DND-41 (cell line): ENCODE data around the gene STRADB.

Experiments
- ATAC-seq: fragments of 200-7000 bp; cut with Tn5 transposase; 3 replicates; pipeline ENCODE4 v1.9.1; 2021; ENCODE audit warnings: low read depth; ENCODE audit not compliant: insufficient read depth
- DNase-seq: peaks from one replicate; pipeline ENCODE4 v3.0.0-alpha.2; 2020
- H2AFZ ChIP-seq: 2 replicates; pipeline ENCODE4 v1.6.0; 2012; ENCODE audit warnings: low read depth, low read length
- H3K27ac ChIP-seq: 2 replicates; pipeline ENCODE4 v1.5.1; 2012; ENCODE audit warnings: low read length, inconsistent platforms
- H3K27me3 ChIP-seq: fragments of 200-600 bp; sonication (generic); 2 replicates; pipeline ENCODE4 v1.6.0; 2012; ENCODE audit warnings: low read length, mild to moderate bottlenecking, inconsistent platforms; ENCODE audit not compliant: insufficient read depth, poor library complexity
- H3K36me3 ChIP-seq: 2 replicates; pipeline ENCODE4 v1.5.1; 2012; ENCODE audit warnings: low read length, inconsistent platforms; ENCODE audit not compliant: insufficient read depth
- H3K4me1 ChIP-seq: 2 replicates; pipeline ENCODE4 v1.5.1; 2012; ENCODE audit warnings: mild to moderate bottlenecking, low read length; ENCODE audit not compliant: insufficient read depth
- H3K4me2 ChIP-seq: 2 replicates; pipeline ENCODE4 v1.6.0; 2012; ENCODE audit warnings: mild to moderate bottlenecking, moderate library complexity, low read length, inconsistent platforms; ENCODE audit not compliant: insufficient read depth
- H3K4me3 ChIP-seq, 2 experiments: fragments of 200-600 bp in 1 of 2; shearing (Covaris generic) in 1 of 2; 2 replicates each; pipeline ENCODE4 v1.5.1; 2012 to 2016; ENCODE audit warnings: inconsistent platforms in 2 of 2, low read length in 2 of 2, mild to moderate bottlenecking in 2 of 2, low read depth in 1 of 2, moderate library complexity in 1 of 2
- H3K79me2 ChIP-seq: 2 replicates; pipeline ENCODE4 v1.6.0; 2012; ENCODE audit warnings: low read length, inconsistent platforms; ENCODE audit not compliant: insufficient read depth
- H3K9ac ChIP-seq: 2 replicates; pipeline ENCODE4 v1.6.0; 2012; ENCODE audit warnings: low read depth, mild to moderate bottlenecking, inconsistent platforms, low read length, moderate library complexity
- H3K9me3 ChIP-seq: 2 replicates; pipeline ENCODE4 v1.5.1; 2012; ENCODE audit warnings: low read length, moderate library complexity, mild to moderate bottlenecking, inconsistent platforms; ENCODE audit not compliant: insufficient read depth, severe bottlenecking
- H4K20me1 ChIP-seq: 2 replicates; pipeline ENCODE4 v1.6.0; 2012; ENCODE audit warnings: low read length; ENCODE audit not compliant: insufficient read depth
- CTCF ChIP-seq: IDR thresholded peaks from 2 replicates; pipeline ENCODE4 v1.5.1; 2012; ENCODE audit warnings: borderline replicate concordance, low read length, moderate library complexity, mild to moderate bottlenecking; ENCODE audit not compliant: poor library complexity, severe bottlenecking; ENCODE audit errors: extremely low read depth
- EZH2 ChIP-seq: IDR thresholded peaks from 3 replicates; pipeline ENCODE4 v1.6.1; 2012; ENCODE audit warnings: borderline replicate concordance, low read depth, mild to moderate bottlenecking, moderate library complexity, low read length, inconsistent platforms; ENCODE audit not compliant: severe bottlenecking

The STRADB gene

GRCh38 chr2:201484805-201485204, 33.3 kb downstream of the STRADB start:
- no peak for TF ChIP-seq EZH2
- TF ChIP-seq CTCF, result no peak
- Histone ChIP-seq H3K27ac (no peak overlapping the region), H2AFZ (no peak overlapping the region), H3K4me2 (no peak overlapping the region), H3K9ac (no peak overlapping the region), H3K27me3 (peaks cover 4% of the 10 kb centered on the region), H3K79me2 (no peaks in the 10 kb centered on the region), H4K20me1 (no peaks in the 10 kb centered on the region), H3K9me3 (no peaks in the 10 kb centered on the region), H3K4me3 (no peak overlapping the region), H3K4me1 (no peaks in the 10 kb centered on the region), H3K36me3 (0 out of 2 replicates have a peak, but pooled peaks cover 3% of the 10 kb centered on the region)
- no peak for ATAC-seq
- DNase-seq, result no peak

- Histone ChIP-seq H3K4me1 (no peaks in the 10 kb centered on the region), H3K36me3 (no peaks in the 10 kb centered on the region), H3K9ac (no peak overlapping the region), H4K20me1 (no peaks in the 10 kb centered on the region), H3K4me3 (no peak overlapping the region), H3K4me2 (no peak overlapping the region), H3K27me3 (peaks cover 16% of the 10 kb centered on the region), H3K9me3 (no peaks in the 10 kb centered on the region), H3K27ac (no peak overlapping the region), H3K79me2 (no peaks in the 10 kb centered on the region), H2AFZ (no peak overlapping the region)
- ATAC-seq (no peak), DNase-seq (no peak)
- TF ChIP-seq CTCF (no peak), EZH2 (no peak)
These were observed 38.8 kb downstream of the STRADB start for GRCh38 chr2:201490291-201490690.

- H3K4me2 ChIP-seq, result no peak overlapping the region
- no peak overlapping the region for H2AFZ ChIP-seq
- no peak overlapping the region for H3K9ac ChIP-seq
- H3K4me1 ChIP-seq, result no peaks in the 10 kb centered on the region
- DNase-seq, result no peak
- no peaks in the 10 kb centered on the region for H3K36me3 ChIP-seq
- no peak overlapping the region for H3K4me3 ChIP-seq
- H3K27me3 ChIP-seq, result peaks cover 12% of the 10 kb centered on the region
- no peaks in the 10 kb centered on the region for H3K79me2 ChIP-seq
- no peaks in the 10 kb centered on the region for H4K20me1 ChIP-seq
- TF ChIP-seq CTCF (no peak), EZH2 (no peak)
- H3K9me3 ChIP-seq, result no peaks in the 10 kb centered on the region
- no peak for ATAC-seq
- H3K27ac ChIP-seq, result no peak overlapping the region
These were observed 45.2 kb downstream of the STRADB start for GRCh38 chr2:201496785-201497184.

GRCh38 chr2:201500534-201500933, 49.0 kb downstream of the STRADB start:
- H4K20me1 ChIP-seq, result no peaks in the 10 kb centered on the region
- peaks cover 11% of the 10 kb centered on the region for H3K9me3 ChIP-seq
- no peak for TF ChIP-seq EZH2
- H3K27me3 ChIP-seq, result no peaks in the 10 kb centered on the region
- H3K36me3 ChIP-seq, result no peaks in the 10 kb centered on the region
- no peak overlapping the region for H2AFZ ChIP-seq
- no peak overlapping the region for H3K4me2 ChIP-seq
- H3K4me1 ChIP-seq, result no peaks in the 10 kb centered on the region
- H3K9ac ChIP-seq, result no peak overlapping the region
- ATAC-seq (no peak), DNase-seq (no peak)
- H3K27ac ChIP-seq, result no peak overlapping the region
- H3K4me3 ChIP-seq, result no peak overlapping the region
- no peaks in the 10 kb centered on the region for H3K79me2 ChIP-seq
